Right atrium auricular region (tissue), 2 donors: ENCODE measurements around the gene SLC6A16. TPM values are rescaled to one million over a fixed set of nuclear protein-coding genes. Genes with fewer than 3 reads are reported as not detected.
"Not testable (repeated sequence)": the region's sequence is repeated elsewhere in the genome, so short reads cannot be mapped to it uniquely, and the experiment has no call there.

ENCODE experiments used
- DNase-seq: peaks from one replicate; pipeline ENCODE4 v3.0.0-alpha.2; 2019; ENCODE audit warnings: low spot score
- H3K27ac ChIP-seq, 2 donors: fragments of 200-600 bp; sonication (generic); 1 replicate in 1 of 2; 2 replicates in 1 of 2; pipeline ENCODE4 v1.5.1; 2016 to 2019
- H3K27me3 ChIP-seq, 2 donors: fragments of 200-600 bp; sonication (generic); one replicate each; pipeline versions ENCODE4 v1.5.1 to v1.6.0; 2017 to 2019
- H3K36me3 ChIP-seq: fragments of 200-600 bp; sonication (generic); one replicate; pipeline ENCODE4 v1.5.1; 2016
- H3K4me1 ChIP-seq, 2 donors: fragments of 200-600 bp; sonication (generic); one replicate each; pipeline versions ENCODE4 v1.5.1 to v1.6.0; 2017 to 2019
- H3K4me3 ChIP-seq, 2 donors: fragments of 200-600 bp; sonication (generic); 1 replicate in 1 of 2; 2 replicates in 1 of 2; pipeline ENCODE4 v1.5.1; 2017 to 2019; ENCODE audit warnings: mild to moderate bottlenecking in 1 of 2, moderate library complexity in 1 of 2
- H3K9me3 ChIP-seq, 2 donors: fragments of 200-600 bp; sonication (generic); one replicate each; pipeline ENCODE4 v1.5.1; 2019
- CTCF ChIP-seq, 2 donors: fragments of 200-600 bp; sonication (generic); IDR thresholded peaks; one replicate each; pipeline ENCODE4 v1.5.1; 2019; ENCODE audit warnings: antibody characterized with exemption in 2 of 2
- total RNA-seq, 2 donors: library from RNA; depleted of rRNA; stranded (reverse); fragments of >200 nt; gene quantifications; one replicate each; pipeline ENCODE4 v1.1.0, GENCODE V29; 2016

Gene SLC6A16
- total RNA-seq, 2 donors from 2014 or later, result 0.56 to 0.90 TPM

DNA sequence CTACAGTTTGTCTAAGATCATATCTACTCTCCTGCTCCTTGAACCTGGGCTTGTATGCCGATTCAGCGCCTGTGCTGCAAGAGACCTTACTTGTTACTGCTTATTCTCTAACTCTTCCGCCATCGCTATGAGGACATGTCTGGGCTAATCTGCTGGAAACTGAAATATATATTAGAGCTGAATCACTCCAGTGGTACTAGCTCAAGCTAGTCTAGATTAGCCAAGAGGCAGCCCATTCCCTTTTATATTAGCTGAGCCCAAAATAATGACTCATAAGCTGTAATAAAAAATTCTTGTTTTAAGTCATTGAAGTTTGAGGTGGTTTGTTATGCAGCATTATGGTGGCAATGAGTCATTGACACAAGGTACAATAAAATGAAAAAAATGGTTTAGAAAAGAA lies 52.8 kb downstream of the SLC6A16 start:
- no peak for DNase-seq
- no peaks in the 10 kb centered on the region for H3K36me3 ChIP-seq
- no peak overlapping the region for H3K27ac ChIP-seq
- TF ChIP-seq CTCF (IDR thresholded peaks at IDR 0.05), result no peak
- peaks cover 0 to 13% of the 10 kb centered on the region in 2 donors for H3K9me3 ChIP-seq
- H3K4me1 ChIP-seq, result no peaks in the 10 kb centered on the region
- no peaks in the 10 kb centered on the region for H3K27me3 ChIP-seq
- no peak overlapping the region for H3K4me3 ChIP-seq

GRCh38 chr19:49271080-49271753 lies 53.8 kb downstream of the SLC6A16 start:
- no peaks in the 10 kb centered on the region for H3K4me1 ChIP-seq
- H3K27ac ChIP-seq, result no peak overlapping the region
- no peak for DNase-seq
- H3K27me3 ChIP-seq, result no peaks in the 10 kb centered on the region
- no peak overlapping the region for H3K4me3 ChIP-seq
- H3K9me3 ChIP-seq, result peaks cover 0 to 22% of the 10 kb centered on the region in 2 donors
- no peaks in the 10 kb centered on the region for H3K36me3 ChIP-seq
- TF ChIP-seq CTCF (IDR thresholded peaks at IDR 0.05), result no peak

DNA sequence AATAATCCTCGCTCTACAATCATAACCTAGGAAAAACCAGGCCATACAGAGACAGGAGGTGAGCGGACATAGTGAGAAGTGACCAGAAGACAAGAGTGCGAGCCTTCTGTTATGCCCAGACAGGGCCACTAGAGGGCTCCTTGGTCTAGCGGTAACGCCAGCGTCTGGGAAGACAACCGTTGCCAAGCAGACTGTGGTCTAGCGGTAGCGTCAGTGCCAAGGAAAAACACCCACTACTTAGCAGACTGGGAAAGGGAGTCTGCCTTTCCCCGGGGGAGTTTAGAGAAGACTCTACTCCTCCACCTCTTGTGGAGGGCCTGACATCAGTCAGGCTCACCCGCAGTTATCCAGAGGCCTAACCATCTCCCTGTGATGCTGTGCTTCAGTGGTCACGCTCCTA lies 58.6 kb downstream of the SLC6A16 start:
- DNase-seq, H3K27me3 ChIP-seq, H3K27ac ChIP-seq, H3K4me3 ChIP-seq, H3K4me1 ChIP-seq, H3K36me3 ChIP-seq: not testable (repeated sequence)
- peaks cover 0 to 30% of the 10 kb centered on the region in 2 donors for H3K9me3 ChIP-seq
- peak; percentile 25 to 72 for TF ChIP-seq CTCF (IDR thresholded peaks at IDR 0.05)

DNA sequence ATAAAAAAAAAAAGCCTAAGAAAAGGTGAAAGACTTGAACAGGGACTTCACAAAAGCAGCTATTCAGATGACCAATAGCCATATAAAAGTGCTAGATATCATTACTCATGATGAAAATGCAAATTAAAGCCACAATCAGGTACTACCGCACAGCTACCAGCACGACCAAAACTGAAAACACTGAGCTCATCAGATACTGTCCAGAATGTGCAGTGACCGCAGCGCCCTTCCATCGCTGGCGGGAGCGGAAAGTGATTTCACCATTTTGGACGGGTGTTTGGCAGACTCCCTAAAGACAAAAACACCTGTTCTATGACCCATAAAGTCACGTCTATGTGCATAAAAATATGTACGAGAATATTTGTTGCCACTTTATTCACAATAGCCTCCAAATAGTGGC lies 60.7 kb downstream of the SLC6A16 start:
- TF ChIP-seq CTCF (IDR thresholded peaks at IDR 0.05), result no peak
- no peak for DNase-seq

GRCh38 chr19:49261602-49262001 lies 63.4 kb downstream of the SLC6A16 start:
- Histone ChIP-seq H3K27me3 (no peaks in the 10 kb centered on the region), H3K4me1 (no peaks in the 10 kb centered on the region), H3K9me3 (peaks cover 0 to 23% of the 10 kb centered on the region in 2 donors), H3K36me3 (no peaks in the 10 kb centered on the region), H3K4me3 (no peak overlapping the region), H3K27ac (no peak overlapping the region)
- DNase-seq, result no peak
- no peak for TF ChIP-seq CTCF (IDR thresholded peaks at IDR 0.05)

More for the DNA sequence above, 60.7 kb downstream of the SLC6A16 start:
- Histone ChIP-seq H3K36me3 (no peaks in the 10 kb centered on the region), H3K9me3 (peaks cover 0 to 20% of the 10 kb centered on the region in 2 donors), H3K4me1 (no peaks in the 10 kb centered on the region), H3K27ac (no peak overlapping the region), H3K4me3 (no peak overlapping the region), H3K27me3 (no peaks in the 10 kb centered on the region)

DNA sequence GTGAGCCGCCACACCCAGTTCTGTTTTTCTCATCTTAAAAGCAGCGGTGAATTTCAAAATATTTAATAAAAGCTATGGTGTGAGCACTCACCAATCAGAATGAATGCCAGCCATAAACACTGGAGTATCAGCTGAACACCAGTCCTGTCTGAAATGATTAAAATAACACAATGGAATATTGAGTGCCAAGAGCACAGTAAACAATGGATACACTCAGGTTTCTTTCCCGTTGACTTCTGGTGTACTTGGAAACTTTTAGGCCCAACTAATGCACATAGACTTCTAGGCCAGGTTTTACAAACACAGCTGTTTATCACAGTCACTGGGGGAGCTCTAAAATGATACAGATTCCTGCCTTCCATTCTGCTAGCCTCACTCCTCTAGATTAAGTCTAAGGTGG lies 68.3 kb downstream of the SLC6A16 start:
- TF ChIP-seq CTCF (IDR thresholded peaks at IDR 0.05), result no peak
- Histone ChIP-seq H3K27ac (no peak overlapping the region), H3K27me3 (no peaks in the 10 kb centered on the region), H3K9me3 (peaks cover 0 to 11% of the 10 kb centered on the region in 2 donors), H3K36me3 (no peaks in the 10 kb centered on the region), H3K4me3 (no peak overlapping the region), H3K4me1 (no peaks in the 10 kb centered on the region)
- no peak for DNase-seq
